ENCODE measurements around the gene ABLIM2. TPM values are rescaled to one million over a fixed set of nuclear protein-coding genes. Genes with fewer than 3 reads are reported as not detected.

Gene ABLIM2
- total RNA-seq, 1 donor from 2014 or later = 3.5 TPM

DNA sequence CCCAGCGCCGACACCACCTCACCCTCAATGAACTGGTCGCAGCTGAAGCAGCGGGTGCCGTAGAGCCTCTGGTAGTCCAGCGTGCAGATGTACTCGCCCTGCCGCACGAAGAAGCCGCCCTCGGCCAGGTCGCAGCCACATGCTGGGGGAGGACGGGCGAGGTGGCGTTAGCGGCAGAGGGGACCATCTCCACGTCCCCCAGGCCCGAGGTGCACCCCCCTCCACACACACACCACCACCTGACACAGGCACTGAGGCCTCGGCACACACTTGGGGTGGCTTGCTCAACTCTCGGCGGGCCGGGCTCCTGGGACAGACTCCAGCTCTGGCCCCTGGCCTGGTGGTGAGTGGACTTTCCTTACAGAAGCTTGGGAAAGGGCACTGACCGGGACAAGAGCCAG is 61.5 kb downstream of the ABLIM2 start:
- Mint-ChIP-seq H3K27ac (no peak overlapping the region), H3K9me3 (peaks cover 29% of the 10 kb centered on the region), H3K27me3 (ENCODE audit: low read depth) (no peaks in the 10 kb centered on the region), H3K4me3 (no peak overlapping the region), H3K36me3 (peaks cover 17% of the 10 kb centered on the region), H3K4me1 (peaks cover 9% of the 10 kb centered on the region)
- no peak for DNase-seq (ENCODE audit: low spot score in 2 of 2, unreplicated experiment in 2 of 2)
- TF ChIP-seq, protein P1, sequence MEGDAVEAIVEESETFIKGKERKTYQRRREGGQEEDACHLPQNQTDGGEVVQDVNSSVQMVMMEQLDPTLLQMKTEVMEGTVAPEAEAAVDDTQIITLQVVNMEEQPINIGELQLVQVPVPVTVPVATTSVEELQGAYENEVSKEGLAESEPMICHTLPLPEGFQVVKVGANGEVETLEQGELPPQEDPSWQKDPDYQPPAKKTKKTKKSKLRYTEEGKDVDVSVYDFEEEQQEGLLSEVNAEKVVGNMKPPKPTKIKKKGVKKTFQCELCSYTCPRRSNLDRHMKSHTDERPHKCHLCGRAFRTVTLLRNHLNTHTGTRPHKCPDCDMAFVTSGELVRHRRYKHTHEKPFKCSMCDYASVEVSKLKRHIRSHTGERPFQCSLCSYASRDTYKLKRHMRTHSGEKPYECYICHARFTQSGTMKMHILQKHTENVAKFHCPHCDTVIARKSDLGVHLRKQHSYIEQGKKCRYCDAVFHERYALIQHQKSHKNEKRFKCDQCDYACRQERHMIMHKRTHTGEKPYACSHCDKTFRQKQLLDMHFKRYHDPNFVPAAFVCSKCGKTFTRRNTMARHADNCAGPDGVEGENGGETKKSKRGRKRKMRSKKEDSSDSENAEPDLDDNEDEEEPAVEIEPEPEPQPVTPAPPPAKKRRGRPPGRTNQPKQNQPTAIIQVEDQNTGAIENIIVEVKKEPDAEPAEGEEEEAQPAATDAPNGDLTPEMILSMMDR (IDR thresholded peaks at IDR 0.05; ENCODE audit: unreplicated experiment) = no peak

DNA sequence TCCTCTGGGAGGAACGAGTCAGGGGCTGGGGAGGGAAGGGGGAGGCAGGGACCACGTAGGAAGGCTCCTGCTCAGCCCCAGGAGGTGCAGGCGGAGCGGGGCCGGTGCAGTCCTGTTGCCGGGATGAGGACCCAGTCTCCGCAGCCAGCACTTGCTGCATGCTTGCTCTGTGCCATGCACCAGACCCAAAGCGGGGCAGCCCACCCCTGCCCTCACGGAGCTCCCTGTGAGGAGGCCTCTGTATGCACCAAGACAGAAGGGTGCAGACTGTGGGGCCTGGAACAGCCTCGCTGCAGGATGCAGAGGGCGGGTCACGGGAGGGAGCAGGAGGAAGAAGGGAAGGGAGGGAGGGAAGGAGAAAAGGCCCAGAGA is 61.9 kb downstream of the ABLIM2 start:
- no peak overlapping the region for H3K4me3 Mint-ChIP-seq
- peaks cover 29% of the 10 kb centered on the region for H3K9me3 Mint-ChIP-seq
- H3K4me1 Mint-ChIP-seq = peaks cover 9% of the 10 kb centered on the region
- no peak for DNase-seq (ENCODE audit: low spot score in 2 of 2, unreplicated experiment in 2 of 2)
- TF ChIP-seq, protein P1 (IDR thresholded peaks at IDR 0.05; ENCODE audit: unreplicated experiment) = no peak
- H3K36me3 Mint-ChIP-seq = peaks cover 17% of the 10 kb centered on the region
- no peaks in the 10 kb centered on the region for H3K27me3 Mint-ChIP-seq (ENCODE audit: low read depth)
- no peak overlapping the region for H3K27ac Mint-ChIP-seq

DNA sequence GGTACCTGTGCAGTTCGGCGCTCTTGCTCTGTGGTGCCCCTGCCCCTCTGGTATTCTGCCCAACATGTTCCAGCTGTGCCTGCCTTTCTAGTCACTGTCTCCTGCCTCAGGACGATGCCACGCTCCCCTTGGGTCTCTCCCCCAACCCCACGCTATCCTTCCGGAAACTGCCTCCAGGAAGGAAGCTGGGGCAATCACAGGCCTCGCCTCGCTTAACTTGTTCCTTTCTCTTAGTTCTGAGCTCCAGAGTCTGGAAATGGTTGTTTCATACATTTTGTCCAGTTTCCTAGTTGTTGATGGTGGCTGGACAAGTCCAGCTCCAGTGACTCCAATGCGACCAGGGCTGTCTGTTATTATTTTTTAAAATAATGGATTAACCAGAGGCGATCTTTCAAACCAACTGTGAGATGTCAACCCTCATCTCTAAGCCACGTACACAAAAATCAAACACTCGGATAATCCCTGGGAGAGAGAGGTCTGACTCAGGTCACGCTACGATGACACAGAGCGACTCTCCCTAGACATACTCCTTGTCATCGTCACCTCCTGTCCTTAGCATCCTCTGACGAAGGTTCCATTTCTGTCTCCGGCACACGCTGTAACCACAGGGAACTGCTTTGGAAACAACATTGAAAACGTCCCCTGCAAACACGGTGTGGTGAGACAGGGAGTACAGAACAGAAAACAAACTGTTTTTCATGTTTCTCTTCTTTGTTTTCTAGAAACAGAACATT is 62.5 kb downstream of the ABLIM2 start:
- H3K4me3 Mint-ChIP-seq = no peak overlapping the region
- no peak overlapping the region for H3K27ac Mint-ChIP-seq
- peaks cover 29% of the 10 kb centered on the region for H3K9me3 Mint-ChIP-seq
- H3K4me1 Mint-ChIP-seq = peaks cover 3% of the 10 kb centered on the region
- H3K36me3 Mint-ChIP-seq = peaks cover 17% of the 10 kb centered on the region
- no peaks in the 10 kb centered on the region for H3K27me3 Mint-ChIP-seq (ENCODE audit: low read depth)
- DNase-seq (ENCODE audit: low spot score in 2 of 2, unreplicated experiment in 2 of 2) = no peak
- TF ChIP-seq, protein P1 (IDR thresholded peaks at IDR 0.05; ENCODE audit: unreplicated experiment) = no peak

DNA sequence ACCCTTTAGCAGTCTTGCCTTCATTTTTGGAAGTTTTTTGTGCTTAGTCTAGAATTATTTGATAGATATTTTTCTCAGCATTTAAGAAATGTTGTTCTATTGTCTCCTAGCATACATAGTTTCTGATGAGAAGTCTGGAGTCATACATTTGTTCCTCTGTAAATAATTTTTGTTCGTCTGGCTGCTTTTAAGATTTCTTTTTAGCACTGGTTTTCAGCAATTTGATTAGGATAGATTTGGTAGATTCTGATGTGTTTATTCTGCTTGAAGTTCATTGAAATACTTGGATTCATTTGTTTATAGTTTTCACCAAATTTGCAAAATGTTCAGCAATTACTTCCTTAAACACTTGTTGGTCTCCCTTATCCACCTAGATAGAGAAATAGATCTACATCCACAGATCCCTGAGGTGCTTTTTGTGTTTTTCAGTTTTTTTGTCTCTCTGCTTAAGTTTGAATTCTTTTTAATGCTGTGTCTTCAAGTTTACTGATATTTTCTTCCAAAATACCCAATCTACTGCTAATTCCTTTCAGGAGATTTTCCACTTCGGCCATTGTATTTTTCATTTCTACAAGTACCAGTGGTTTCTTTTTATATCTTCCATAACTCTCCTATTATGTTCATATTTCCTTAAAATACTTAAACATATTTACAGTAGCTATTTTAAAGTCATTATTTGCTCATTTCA is 64.9 kb downstream of the ABLIM2 start:
- DNase-seq (ENCODE audit: low spot score in 2 of 2, unreplicated experiment in 2 of 2) = no peak
- Mint-ChIP-seq H3K4me3 (no peak overlapping the region), H3K27me3 (ENCODE audit: low read depth) (no peaks in the 10 kb centered on the region)

DNA sequence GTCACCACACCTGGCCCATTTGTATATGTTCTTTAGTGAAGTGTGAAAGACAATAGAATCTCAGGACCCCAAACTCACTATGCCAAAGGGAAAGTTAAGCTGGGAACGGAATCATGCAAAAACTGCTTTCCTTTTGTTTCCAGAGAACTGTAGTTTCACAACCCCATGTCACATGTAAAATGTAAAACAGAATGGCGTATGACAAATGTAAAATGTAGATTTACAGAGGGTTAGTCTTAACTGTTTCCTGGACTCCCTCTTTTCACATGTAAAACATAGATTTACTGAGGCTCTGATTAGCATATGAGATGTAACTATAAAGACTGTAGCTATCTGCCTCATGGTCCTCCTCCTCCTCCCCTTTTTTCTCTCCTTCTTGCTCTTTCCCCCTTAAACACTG is 66.3 kb downstream of the ABLIM2 start:
- peaks cover 17% of the 10 kb centered on the region for H3K36me3 Mint-ChIP-seq
- no peak for DNase-seq (ENCODE audit: low spot score in 2 of 2, unreplicated experiment in 2 of 2)

More for the DNA sequence above, 64.9 kb downstream of the ABLIM2 start:
- Mint-ChIP-seq H3K36me3 (peaks cover 17% of the 10 kb centered on the region), H3K9me3 (peaks cover 29% of the 10 kb centered on the region), H3K27ac (no peak overlapping the region), H3K4me1 (no peaks in the 10 kb centered on the region)
- TF ChIP-seq, protein P1 (IDR thresholded peaks at IDR 0.05; ENCODE audit: unreplicated experiment) = no peak

More for the DNA sequence above, 66.3 kb downstream of the ABLIM2 start:
- Mint-ChIP-seq H3K9me3 (peaks cover 29% of the 10 kb centered on the region), H3K4me1 (no peaks in the 10 kb centered on the region), H3K4me3 (no peak overlapping the region), H3K27me3 (ENCODE audit: low read depth) (no peaks in the 10 kb centered on the region), H3K27ac (no peak overlapping the region)
- TF ChIP-seq, protein P1 (IDR thresholded peaks at IDR 0.05; ENCODE audit: unreplicated experiment) = no peak

All from mesothelial cell of epicardium (in vitro differentiated cells).